Medulla oblongata (tissue), 1 donor: ENCODE data around the gene NPPC.
"Not testable (repeated sequence)": the region's sequence is repeated elsewhere in the genome, so short reads cannot be mapped to it uniquely, and the experiment has no call there.

Source experiments
- DNase-seq: peaks from one replicate; pipeline ENCODE4 v3.0.0-alpha.2; 2015; ENCODE audit errors: extremely low spot score

NPPC gene

DNA sequence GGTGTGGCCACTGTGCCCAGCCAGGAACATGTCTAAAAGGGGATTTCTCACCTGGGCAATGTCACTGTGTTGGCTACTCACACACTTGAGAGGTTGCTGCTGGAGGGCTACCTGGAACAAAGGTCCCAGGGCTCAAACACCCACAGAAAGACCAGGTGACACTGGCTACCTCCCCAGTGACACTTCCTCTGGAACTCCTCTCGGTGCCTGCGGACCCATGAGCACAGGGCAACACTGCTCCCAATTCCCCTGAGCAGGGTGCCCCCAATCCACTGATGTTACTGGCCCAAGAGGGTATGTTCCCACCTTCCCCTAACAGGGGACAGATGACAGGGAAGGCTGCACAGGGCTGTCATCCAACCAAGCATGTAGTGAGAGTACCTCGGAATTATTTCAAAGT is 5.8 kb downstream of the NPPC start:
- DNase-seq: no peak

DNA sequence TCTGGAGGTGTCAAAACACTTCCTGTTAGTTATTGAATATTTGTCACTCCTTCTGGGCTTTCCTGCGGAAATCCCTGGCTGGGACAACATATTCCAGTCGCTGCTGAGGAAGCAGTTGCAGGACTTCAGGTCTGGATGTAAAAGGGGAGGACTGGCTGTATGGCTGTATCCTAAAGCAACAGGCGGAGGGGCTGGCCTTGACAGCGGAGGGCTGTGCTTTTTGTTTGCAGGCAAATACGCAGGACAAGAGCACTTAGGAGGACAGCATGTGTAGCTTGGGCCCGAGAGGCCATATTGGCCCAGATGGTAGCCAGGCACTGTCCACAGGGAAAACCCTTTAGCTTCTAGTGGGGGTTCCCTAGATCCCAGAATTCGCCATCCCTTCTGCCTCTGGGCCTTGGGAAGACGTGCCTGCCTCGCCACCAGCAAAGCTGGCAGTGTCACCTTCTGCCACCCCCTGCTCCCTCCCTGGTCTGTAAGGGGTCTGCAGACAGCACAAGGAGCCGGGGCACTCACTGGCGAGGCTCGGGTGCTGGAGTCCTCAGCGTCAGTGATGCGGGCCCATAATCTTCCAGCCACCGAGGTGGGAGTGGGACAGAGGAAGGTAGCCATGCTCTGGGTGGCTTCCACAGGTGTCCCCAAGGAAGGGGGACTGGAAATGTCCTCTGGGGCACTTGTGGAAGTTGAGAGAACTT is 6.7 kb downstream of the NPPC start:
- no peak for DNase-seq

DNA sequence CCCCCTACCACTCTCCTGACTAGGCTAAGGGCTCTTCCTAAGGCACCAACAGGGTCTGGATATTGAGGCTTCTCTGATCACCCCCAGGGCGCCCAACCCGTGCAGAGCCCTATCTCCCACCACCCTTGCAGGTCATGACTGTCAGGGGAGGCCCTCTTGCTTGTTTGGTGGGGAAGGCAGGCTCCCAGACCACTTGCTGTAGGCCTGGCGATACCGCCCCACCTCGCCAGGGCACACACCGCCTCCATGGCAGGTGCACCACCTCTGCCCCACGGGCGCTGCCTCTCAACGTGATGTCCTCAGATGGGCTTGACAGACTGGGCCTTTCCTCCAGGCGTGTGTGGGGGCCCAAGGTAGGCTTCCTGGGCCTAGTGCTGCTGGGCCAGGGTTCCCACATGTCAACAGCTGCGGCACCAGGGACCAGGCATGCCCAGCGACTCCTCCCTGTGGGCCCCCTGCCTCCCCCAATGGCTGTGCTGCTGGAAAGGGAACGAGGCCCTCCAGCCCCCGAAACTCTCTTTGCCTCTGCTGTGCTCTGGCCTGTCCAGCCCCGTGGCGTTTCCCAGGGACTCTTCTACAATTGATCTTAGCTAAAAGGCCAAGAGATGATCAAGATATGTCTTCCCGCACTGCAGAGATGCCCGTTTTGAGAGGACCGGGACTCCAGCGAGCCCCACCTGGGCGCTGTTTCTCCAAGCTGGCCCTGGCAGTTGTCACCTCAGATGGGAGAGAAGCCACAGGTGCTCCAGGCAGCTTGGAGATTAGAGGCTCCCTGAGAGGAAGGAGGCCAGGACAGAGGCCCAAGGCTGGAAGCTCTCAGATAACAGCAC is 7.5 kb downstream of the NPPC start:
- DNase-seq: no peak

DNA sequence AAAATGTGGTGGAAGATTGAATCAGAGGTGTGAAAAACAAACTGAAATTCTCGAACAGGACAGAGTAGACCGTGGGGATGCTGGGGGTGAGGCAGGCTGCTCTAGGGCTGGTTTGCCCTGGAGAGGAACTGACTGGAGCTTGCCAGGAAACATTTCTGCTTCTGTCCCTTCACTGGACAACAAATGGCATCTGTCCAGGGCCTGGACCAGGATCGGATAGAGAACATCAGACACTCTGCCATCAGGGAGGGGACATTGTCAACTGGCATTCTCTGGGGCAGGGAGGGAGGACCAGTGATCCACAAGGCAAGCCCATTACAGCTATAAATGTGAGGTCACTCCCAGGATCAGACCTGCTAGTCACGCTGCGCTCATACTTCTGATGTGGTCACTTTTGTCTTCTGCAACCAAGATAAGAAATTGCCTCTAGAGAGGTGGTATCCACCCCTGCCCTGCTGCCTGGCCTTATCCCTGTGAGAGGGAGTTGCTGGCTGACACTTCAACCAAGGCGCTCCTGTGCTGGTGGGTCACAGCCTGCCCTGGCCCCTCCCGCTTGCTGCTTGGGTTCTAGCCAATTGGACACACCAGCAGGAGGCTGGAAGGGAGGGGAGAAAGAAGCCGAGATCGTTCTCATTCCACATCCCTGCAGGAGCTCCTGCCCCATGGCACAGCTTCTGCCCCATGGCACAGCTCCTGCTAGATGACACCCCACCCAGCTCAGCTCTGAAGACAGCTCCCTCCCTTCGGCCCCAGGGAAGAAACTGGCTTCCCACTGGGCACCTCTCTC is 8.7 kb downstream of the NPPC start:
- DNase-seq: peak; percentile 79

DNA sequence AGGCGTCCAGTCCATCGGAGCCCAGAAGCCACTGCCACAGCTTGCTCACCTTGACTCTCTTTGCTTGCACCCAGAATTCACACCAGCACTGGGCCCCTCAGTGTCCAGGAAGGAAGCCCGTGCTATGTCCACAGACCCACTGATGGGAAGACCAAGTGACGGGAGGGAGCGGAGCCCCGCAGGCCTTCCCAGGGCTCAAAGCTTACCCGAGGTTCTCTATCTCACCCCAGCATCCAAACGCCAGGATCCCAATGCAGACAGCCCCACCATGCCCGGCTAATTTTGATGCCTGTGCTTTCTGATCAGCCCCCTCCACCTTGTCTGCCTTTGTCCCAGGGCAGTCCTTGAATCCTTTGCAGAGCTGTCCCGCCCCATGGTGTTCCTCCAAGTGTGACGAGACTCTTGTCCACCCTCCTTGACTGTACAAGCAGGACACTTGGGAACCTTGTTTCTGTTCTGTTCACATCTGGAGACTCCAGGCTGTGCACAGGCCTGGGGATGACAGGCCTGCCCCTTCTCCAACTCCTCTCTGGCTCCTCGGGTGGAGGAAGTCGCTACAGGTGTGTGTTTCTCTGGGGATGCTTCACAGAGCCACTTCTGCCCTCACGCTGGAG is 12.0 kb downstream of the NPPC start:
- DNase-seq: no peak

DNA sequence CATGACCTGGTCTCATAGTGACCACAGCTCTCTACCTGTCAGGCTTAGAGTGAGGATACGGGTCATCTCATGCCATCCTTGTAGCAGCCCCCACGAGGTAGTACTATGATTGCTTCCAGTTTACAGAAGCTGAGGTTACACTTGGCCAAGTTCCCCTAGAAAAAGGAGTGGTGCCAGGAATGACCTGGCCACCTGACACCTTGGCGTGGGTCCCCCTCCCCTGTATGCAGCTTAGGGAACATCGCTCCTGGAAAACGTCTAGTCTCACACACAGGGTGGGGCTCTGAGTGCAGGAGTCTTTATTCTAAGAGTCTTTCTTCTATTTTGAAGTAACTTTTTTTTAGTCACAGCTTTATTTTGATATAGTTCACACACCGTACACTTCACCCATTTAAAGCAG is 14.8 kb downstream of the NPPC start:
- no peak for DNase-seq

DNA sequence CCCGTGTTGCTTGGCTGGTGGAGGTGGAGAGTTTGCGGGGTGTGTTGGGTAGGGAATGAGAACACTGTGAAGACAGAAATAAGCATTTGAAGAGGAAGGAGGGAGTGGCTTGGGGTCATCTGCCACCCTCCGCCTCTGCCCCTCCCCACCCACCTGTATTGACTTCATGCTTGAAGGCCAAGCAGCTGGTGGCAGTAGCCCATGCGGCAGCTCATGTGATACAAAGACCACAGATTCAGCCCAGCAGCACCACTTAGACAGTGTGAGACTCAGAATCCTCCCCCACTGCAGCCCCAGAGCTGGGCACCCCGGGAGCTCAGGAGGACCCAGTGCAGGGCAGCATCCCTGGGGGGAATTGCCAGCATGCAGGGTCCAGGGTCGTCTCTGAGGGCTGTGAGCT is 15.4 kb downstream of the NPPC start:
- DNase-seq: no peak

DNA sequence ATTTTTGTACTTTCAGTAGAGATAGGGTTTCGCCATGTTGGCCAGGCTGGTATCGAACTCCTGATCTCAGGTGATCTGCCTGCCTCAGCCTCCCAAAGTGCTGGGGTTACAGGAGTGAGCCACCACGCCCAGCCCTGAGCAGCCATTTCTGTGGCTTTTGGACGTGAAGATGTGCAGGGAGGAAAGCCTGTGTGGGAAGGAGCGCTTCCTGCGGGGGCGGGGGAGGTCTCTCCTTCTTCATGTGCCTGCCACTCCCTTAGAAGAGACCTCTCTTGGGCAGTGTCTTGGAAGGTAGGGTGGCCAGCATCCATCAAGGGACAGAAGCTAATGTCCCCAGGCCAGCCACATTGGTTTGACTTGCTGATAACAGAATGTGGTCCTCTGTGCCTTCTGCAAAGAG is 16.0 kb downstream of the NPPC start:
- DNase-seq: not testable (repeated sequence)

DNA sequence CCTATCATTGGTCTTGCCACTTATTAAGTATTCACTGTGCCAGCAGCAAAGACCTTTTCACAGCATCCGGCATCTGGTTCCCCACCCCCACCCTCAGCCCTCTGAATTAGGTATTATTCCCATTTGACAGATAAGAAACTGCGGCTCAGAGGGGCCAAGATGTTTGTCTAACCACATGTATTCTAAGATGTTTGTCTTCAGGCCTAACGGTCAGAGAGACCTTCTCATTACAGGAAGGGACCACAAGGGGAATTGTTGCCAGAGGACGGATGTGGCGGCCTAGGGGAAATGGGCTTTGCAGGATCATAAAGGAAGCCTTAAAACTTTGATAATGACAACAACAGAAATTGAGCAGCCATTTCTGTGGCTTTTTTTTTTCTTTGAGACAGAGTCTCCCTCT is 16.6 kb downstream of the NPPC start:
- no peak for DNase-seq

DNA sequence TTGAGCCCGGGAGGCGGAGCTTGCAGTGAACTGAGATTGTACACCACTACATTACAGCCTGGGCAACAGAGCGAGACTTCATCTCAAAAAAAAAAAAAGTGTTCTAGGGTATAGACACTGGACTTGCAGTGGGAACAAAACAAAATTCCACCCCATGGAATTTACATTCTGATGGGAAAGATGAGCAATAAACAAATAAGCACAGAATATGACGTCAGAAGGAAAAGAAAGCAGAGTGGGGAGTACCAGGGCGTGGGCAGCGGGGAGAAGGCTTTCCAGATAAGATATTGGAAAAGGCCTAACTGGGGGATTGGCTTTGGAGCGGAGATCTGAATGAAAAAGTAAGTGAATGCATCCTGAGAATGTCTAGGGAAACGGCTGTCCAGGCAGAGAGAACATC is 17.6 kb downstream of the NPPC start:
- no peak for DNase-seq

DNA sequence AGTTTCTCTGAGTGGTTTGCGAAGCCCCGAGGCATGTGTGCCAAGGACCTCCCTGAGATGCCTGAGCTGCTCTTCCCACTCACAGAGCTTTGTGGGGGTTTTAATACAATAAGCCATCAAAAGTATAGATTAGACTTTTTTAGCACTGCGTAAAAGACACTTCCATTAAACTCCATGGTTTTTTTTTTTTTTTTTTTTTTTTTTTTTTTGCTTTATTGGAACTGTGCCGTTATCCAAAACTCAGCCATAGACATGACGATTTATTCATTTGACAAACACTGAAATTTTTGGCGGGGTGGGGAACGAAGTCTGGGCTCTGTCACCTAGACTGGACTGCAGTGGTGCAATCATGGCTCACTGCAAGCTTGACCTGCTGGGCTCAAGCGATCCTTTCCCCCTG is 18.4 kb downstream of the NPPC start:
- DNase-seq: no peak

DNA sequence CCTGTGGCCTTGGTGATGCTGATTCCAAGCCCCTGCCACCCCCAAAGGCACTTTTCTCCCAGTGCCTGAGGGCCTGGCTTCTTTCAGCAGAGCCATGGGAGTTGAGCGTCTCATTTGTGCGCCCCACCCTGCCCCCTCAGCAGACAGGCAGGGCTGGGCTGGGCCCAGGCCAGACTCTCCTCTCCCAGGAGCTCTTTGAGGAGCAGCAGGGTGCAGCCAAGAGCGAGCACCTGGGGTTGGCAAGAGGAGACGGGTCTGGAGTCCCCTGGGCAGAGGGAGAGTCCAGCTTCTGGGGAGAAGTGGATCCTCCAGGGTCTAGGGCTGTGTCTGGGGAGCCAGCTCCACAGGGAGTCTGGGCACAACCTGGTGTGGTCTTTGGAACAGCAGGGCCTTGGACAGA is 21.2 kb downstream of the NPPC start:
- DNase-seq: no peak

DNA sequence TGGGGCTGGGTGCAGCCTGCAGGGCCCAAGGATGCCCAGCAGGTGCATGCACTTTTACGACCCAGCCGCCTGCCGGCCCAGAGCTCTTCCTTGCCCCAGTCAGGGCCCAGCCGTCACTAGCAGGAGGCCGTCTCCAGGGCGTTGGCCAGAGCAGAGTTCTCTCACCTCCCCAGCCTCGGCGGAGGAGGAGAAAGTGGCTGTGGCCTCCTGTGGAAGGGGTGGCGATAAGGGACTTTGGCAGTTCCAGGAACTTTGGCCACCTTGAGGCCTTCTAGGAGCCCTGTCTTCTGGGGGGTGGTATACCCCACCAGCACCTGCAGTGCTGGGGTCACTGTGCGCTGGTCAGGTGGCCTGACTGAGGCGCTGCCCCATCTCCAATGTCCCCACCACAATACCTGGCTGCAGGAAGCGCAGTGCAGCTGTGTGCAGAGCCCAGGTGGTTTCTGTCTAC is 22.0 kb downstream of the NPPC start:
- DNase-seq: no peak

DNA sequence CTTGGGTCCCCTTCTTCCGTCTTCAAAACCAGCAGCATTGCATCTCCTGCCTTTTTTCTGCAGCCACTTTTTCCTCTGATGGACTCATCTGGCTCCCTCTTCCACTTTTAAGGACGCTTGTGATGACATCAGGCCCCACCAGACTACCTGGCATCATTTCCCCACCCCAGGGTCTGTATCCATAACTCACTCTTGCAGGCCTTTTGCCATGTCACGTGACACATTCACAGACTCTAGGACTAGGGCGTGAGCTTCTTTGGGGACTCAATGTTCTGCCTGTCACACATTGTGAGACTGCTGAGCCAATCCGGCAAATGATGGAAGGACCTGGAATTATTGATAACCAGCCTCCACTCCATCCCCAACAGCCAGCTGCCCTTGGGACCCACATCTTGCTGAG is 23.6 kb downstream of the NPPC start:
- DNase-seq: no peak

DNA sequence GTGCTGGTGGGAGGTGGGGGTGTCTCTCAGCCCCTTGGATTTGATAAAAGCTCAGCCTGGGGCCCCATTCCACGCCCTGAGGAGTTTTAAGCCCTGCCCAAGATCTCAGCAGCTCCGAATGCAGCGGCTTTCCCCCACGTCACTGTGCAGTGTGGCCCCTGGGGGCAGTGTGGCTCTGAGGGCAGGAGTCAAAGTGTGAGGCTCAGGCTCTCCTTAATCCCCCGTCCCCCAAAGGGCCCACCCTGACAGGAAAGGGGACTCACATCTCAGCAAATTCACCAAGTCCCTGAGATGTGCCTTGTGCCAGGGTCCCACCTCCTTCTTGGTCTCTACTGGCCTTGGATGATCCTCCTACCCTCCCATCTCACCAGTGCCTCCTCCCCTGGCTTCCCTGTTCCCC is 25.2 kb downstream of the NPPC start:
- DNase-seq: no peak

DNA sequence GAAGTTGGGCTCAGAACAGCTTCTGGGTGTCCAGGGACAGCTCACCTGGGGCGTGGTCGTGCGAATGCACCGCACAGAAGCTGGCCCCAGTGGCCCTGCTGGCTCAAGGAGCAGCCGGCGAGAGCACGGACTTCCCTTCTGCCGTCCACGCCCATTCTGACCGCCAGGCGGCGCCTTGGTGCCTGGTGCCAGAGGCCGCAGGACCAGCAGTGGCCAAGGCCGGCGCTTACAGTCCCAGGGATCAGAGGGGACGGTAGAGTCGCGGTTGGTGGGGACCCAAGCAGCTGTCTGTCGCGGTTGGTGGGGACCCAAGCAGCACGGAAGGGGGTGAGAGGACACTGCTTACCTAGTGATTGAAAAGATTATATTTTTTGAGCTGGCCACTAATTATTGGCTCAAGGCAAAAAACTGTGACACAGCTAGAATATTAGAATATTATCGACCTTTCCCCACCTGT is 25.7 kb downstream of the NPPC start:
- peak; percentile 69 for DNase-seq

DNA sequence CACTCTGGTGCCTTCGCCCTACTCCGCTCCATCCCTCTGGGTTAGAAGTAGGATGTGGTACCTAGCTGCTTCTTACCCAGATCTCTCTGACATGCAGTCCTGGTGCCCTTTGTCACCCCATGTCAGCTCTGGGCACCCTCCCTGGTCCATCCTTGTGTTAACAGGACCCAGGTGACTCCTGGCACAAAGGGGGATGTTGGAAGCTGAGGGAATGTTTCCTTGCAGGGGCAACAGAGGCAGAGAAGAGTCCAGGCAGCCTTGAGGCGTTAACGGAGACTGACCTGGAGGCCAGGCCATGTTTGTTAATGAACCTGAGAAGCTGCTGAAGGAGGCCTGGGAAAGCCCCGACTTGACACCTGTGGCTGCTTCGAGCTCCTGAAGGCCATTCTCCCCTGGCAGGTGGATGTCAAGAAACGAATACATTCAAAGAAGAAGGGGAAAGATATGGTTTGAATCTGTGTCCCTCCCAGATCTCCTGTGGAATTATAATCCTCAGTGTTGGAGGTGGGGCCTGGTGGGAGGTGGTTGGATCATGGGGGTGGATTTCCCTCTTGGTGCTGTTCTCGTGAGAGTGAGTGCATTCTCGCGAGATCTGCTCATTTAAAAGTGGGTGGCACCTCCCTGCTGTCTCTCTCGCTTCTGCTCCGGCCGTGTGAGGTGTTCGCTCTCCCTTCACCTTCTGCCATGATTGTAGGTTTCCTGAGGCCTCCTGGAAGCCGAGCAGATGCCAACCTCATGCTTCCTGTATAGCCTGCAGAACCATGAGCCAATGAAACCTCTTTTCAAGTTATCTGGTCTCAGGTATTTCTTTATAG is 31.4 kb downstream of the NPPC start:
- no peak for DNase-seq

DNA sequence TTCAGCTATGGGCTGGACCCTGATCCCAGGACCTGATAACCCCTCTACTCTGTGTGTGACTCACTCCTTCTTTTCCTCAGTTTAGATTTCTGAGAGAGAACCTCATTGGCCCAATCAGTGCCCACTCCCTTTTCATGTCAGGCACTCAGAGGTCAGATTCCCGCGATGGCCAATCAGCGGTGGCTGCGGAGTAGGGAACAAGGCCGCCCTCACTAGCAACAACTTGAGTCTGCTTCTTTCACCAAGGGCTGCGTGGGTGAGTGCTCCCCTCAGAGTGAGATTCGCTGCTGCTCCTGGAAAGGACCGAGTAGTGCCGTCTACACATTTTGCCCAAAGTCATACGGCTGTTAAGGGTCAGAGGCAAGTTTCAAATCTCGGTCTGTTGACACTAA is 34.7 kb downstream of the NPPC start:
- DNase-seq: no peak

DNA sequence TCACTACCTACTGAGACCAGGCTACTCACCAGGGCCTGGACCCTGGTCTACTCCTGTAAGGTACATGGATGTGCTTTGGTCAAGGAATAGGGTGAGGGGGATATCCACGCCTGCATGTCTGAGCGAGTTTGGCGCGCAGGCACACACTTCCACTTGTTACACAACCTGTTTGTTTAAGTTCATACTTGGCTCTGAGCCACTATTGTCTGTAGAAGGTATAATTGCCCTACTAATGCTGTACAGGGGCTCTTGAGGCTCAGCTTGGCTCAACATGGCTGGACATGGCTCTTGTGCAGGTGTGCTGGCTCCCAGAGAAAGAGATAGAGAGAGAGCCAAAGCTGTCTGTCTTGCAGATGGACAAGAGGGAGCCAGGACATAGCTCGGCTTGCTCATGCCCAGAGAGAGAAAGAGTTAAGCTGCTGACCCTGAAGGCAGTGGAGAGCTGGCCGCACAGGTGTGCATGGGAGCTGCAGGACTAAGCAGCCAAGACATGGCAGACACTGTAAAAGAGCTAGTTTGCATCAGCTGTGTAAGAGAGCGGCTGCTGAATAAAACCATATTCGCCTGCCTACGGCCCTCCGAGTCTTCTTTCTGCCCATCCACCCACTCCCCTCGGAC is 35.2 kb downstream of the NPPC start:
- DNase-seq: no peak

DNA sequence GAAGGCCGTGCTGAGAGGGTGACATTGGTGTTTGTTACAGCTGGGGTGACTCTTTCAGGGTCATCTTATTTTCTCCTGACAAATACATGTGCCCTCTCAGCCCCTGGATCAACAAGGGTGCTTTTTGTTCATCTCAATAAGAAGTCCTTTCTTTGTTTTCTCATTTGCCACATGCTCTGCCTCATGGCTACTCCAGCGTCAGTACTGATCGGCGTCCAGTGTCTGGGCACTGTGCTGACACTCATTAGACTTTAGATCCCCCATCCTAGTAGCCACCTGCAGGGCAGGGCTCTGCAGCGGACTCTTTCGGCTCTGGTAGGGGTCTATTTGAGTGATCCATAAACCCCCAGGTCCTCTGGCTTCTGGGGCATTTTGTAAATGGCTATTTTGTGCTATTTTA is 38.4 kb downstream of the NPPC start:
- DNase-seq: peak; percentile 36
